ENCODE measurements around the gene MAST4.

Gene MAST4

DNA sequence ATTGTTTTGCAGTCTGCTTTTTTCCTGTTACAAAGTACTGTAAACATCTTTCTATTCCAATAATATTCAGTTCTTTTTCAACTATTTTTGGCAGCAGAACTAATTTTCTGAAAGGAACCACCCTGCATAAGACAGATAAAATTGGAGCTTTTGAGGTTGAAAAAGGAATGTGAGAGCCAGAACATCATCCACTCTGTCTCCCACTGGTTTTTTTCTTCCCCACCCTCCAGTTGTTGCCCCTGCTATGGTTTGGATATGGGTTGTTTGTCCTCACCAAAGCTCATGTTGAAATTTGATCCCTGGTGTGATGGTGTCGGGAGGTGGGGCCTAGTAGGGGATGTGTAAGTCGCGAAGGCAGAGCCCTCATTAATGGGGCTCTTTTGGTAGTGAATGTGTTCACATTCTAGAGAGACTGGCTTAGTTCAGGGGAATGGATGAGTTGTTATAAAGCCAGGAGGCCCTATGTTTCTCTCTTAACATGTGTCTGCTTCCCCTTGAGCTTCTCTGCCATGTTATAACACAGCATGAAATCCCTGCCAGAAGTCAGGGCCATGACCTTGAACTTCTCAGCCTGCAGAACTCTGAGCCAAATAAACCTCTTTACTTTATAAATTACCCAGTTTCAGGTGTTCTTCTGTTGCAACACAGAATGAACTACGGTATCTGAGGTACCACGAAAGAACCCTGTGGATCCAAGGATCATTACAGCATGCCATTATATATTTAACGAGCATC lies 34.8 kb upstream of the MAST4 start:
- DNase-seq (ENCODE audit: insufficient read length, low spot score) = no peak
- no peak for FAIRE-seq
- TF ChIP-seq POLR2AphosphoS5 (IDR thresholded peaks at IDR 0.05; ENCODE audit: low read depth, low read length) (no peak), TAF1 (IDR thresholded peaks at IDR 0.05; ENCODE audit: low read depth, low read length) (no peak), POLR2A (IDR thresholded peaks at IDR 0.05; ENCODE audit: low read depth, low read length) (no peak), PAX5 (IDR thresholded peaks at IDR 0.05; ENCODE audit: insufficient read depth, low read length, severe bottlenecking) (no peak), SPI1 (IDR thresholded peaks at IDR 0.05; ENCODE audit: low read depth, low read length) (no peak), POU2F2 (IDR thresholded peaks at IDR 0.05; ENCODE audit: low read depth, low read length) (no peak)

GRCh38 chr5:66565878-66566277 lies 30.3 kb upstream of the MAST4 start:
- FAIRE-seq (no peak), DNase-seq (ENCODE audit: insufficient read length, low spot score) (no peak)

GRCh38 chr5:66567474-66567873 lies 28.7 kb upstream of the MAST4 start:
- no peak for FAIRE-seq
- DNase-seq (ENCODE audit: insufficient read length, low spot score) = no peak
- TF ChIP-seq PAX5 (IDR thresholded peaks at IDR 0.05; ENCODE audit: insufficient read depth, low read length, severe bottlenecking) (no peak), TAF1 (IDR thresholded peaks at IDR 0.05; ENCODE audit: low read depth, low read length) (no peak)

More at GRCh38 chr5:66565878-66566277, 30.3 kb upstream of the MAST4 start:
- TF ChIP-seq POLR2A (IDR thresholded peaks at IDR 0.05; ENCODE audit: low read depth, low read length) (no peak), SPI1 (IDR thresholded peaks at IDR 0.05; ENCODE audit: low read depth, low read length) (no peak), POLR2AphosphoS5 (IDR thresholded peaks at IDR 0.05; ENCODE audit: low read depth, low read length) (no peak), POU2F2 (IDR thresholded peaks at IDR 0.05; ENCODE audit: low read depth, low read length) (no peak), TAF1 (IDR thresholded peaks at IDR 0.05; ENCODE audit: low read depth, low read length) (no peak), PAX5 (IDR thresholded peaks at IDR 0.05; ENCODE audit: insufficient read depth, low read length, severe bottlenecking) (no peak)

DNA sequence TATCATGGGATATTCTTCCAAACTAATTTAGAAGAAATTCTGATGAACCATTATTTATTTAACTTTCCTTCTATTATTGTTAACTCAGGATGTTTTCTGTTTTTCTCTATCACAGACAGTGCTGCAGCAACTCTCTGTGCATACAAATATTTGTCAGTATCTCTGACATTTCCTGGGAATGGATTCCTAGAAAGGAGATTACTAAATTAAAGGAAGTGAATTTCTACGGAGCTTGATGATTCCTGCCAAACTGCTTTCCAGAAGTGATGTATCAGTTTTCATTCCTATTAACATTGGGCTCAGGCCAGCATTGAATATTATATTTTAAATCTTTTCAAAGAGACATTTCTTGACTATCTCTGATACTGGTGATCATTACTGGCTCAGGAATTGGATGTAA lies 26.0 kb upstream of the MAST4 start:
- FAIRE-seq (no peak), DNase-seq (ENCODE audit: insufficient read length, low spot score) (no peak)
- TF ChIP-seq POLR2AphosphoS5 (IDR thresholded peaks at IDR 0.05; ENCODE audit: low read depth, low read length) (no peak), SPI1 (IDR thresholded peaks at IDR 0.05; ENCODE audit: low read depth, low read length) (no peak), PAX5 (IDR thresholded peaks at IDR 0.05; ENCODE audit: insufficient read depth, low read length, severe bottlenecking) (no peak), POLR2A (IDR thresholded peaks at IDR 0.05; ENCODE audit: low read depth, low read length) (no peak), POU2F2 (IDR thresholded peaks at IDR 0.05; ENCODE audit: low read depth, low read length) (no peak), TAF1 (IDR thresholded peaks at IDR 0.05; ENCODE audit: low read depth, low read length) (no peak)

DNA sequence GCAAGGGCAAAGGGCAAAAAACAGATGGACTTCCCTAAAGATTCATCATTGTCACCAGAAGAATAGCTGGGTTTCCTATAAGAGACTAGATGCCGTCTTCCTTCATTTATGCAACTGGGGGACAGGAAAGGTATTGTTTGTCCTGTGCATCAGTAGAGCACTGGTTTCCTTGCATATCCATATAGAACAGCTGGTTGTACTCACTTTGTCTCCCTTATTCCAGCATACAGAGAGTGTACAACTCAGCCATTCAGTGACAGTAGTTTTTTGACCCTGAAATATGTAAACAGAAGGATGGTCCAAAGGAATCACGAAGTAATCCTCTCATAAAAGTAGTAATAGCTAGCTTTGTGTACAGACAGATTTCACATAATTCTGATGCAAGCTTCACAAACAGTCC lies 22.5 kb upstream of the MAST4 start:
- DNase-seq (ENCODE audit: insufficient read length, low spot score) = no peak
- no peak for FAIRE-seq
- TF ChIP-seq SPI1 (IDR thresholded peaks at IDR 0.05; ENCODE audit: low read depth, low read length) (no peak), POLR2A (IDR thresholded peaks at IDR 0.05; ENCODE audit: low read depth, low read length) (no peak)

DNA sequence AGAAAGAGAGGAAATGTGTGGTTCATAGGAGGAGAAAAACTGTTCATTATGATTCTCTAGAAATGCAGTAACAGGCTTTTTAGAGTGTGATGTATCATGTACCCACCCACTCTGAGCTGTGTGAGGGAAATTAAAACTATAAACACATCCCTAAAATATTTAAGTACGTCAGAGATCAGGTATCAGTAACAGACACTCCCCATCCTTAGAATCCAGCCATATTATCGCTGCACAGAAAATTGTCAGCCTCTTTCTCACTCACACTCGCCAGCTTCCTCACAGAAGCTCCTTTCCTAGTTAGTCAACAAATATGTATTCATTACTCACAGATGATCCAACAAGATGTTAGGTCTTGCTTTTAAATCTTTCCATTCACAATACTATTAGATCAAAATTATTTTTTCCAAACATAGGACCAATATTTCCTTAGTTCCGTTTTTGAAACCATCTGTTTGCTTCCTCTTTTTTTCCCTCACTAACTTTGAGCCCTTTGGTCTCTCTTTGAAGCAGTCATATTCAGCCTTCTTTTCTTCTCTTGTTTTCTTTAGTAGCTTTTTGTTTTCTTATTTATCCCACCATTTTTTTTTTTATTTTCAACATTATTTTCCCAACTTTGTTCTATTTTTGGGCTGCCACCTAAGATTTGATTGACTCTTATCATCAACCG lies 13.6 kb upstream of the MAST4 start:
- no peak for TF ChIP-seq SPI1 (IDR thresholded peaks at IDR 0.05; ENCODE audit: low read depth, low read length)
- TF ChIP-seq POLR2A (IDR thresholded peaks at IDR 0.05; ENCODE audit: low read depth, low read length) = no peak
- no peak for TF ChIP-seq TAF1 (IDR thresholded peaks at IDR 0.05; ENCODE audit: low read depth, low read length)
- no peak for TF ChIP-seq POLR2AphosphoS5 (IDR thresholded peaks at IDR 0.05; ENCODE audit: low read depth, low read length)
- no peak for TF ChIP-seq PAX5 (IDR thresholded peaks at IDR 0.05; ENCODE audit: insufficient read depth, low read length, severe bottlenecking)
- TF ChIP-seq POU2F2 (IDR thresholded peaks at IDR 0.05; ENCODE audit: low read depth, low read length) = no peak
- no peak for FAIRE-seq
- no peak for DNase-seq (ENCODE audit: insufficient read length, low spot score)

GRCh38 chr5:66585291-66585690 lies 10.9 kb upstream of the MAST4 start:
- TF ChIP-seq POLR2AphosphoS5 (IDR thresholded peaks at IDR 0.05; ENCODE audit: low read depth, low read length) (no peak), POU2F2 (IDR thresholded peaks at IDR 0.05; ENCODE audit: low read depth, low read length) (no peak), POLR2A (IDR thresholded peaks at IDR 0.05; ENCODE audit: low read depth, low read length) (no peak), PAX5 (IDR thresholded peaks at IDR 0.05; ENCODE audit: insufficient read depth, low read length, severe bottlenecking) (no peak), TAF1 (IDR thresholded peaks at IDR 0.05; ENCODE audit: low read depth, low read length) (no peak), SPI1 (IDR thresholded peaks at IDR 0.05; ENCODE audit: low read depth, low read length) (no peak)
- no peak for DNase-seq (ENCODE audit: insufficient read length, low spot score)
- no peak for FAIRE-seq

- DNase-seq (ENCODE audit: insufficient read length, low spot score) (no peak), FAIRE-seq (no peak)
- TF ChIP-seq POU2F2 (IDR thresholded peaks at IDR 0.05; ENCODE audit: low read depth, low read length) (no peak), POLR2A (IDR thresholded peaks at IDR 0.05; ENCODE audit: low read depth, low read length) (no peak), POLR2AphosphoS5 (IDR thresholded peaks at IDR 0.05; ENCODE audit: low read depth, low read length) (no peak), PAX5 (IDR thresholded peaks at IDR 0.05; ENCODE audit: insufficient read depth, low read length, severe bottlenecking) (no peak), SPI1 (IDR thresholded peaks at IDR 0.05; ENCODE audit: low read depth, low read length) (no peak), TAF1 (IDR thresholded peaks at IDR 0.05; ENCODE audit: low read depth, low read length) (no peak)
Observed at GRCh38 chr5:66587771-66588170, 8.4 kb upstream of the MAST4 start.

GRCh38 chr5:66596636-66597182 lies 516 bp downstream of the MAST4 start:
- TF ChIP-seq POLR2AphosphoS5 (IDR thresholded peaks at IDR 0.05; ENCODE audit: low read depth, low read length) (no peak), POLR2A (IDR thresholded peaks at IDR 0.05; ENCODE audit: low read depth, low read length) (no peak)
- FAIRE-seq (no peak), DNase-seq (ENCODE audit: insufficient read length, low spot score) (peak; percentile 21)

All from GM12891 (cell line).